ENCODE measurements around the gene FHIT. TPM values are rescaled to one million over a fixed set of nuclear protein-coding genes. Genes with fewer than 3 reads are reported as not detected.

FHIT gene
- total and polyA plus RNA-seq, 2 experiments from 2014 or later: 9.7 to 16.2 TPM

- no peaks in the 10 kb centered on the region for H3K4me1 ChIP-seq (ENCODE audit: insufficient read depth)
- no peaks in the 10 kb centered on the region for H3K79me2 ChIP-seq
- H4K20me1 ChIP-seq (ENCODE audit: insufficient read depth, poor library complexity, severe bottlenecking): no peaks in the 10 kb centered on the region
- no peaks in the 10 kb centered on the region for H3K36me3 ChIP-seq (replicated peaks; ENCODE audit: insufficient read depth, low read depth)
- H3K9me3 ChIP-seq (ENCODE audit: low read depth): no peaks in the 10 kb centered on the region
- no peak for TF ChIP-seq EZH2 (IDR thresholded peaks at IDR 0.05; ENCODE audit: borderline replicate concordance)
- no peak for TF ChIP-seq CTCF (IDR thresholded peaks at IDR 0.05; ENCODE audit: poor library complexity)
- no peak for TF ChIP-seq EZH2phosphoT487 (IDR thresholded peaks at IDR 0.05; ENCODE audit: low read depth, severe bottlenecking, unreplicated experiment)
- DNase-seq (ENCODE audit: low spot score): no peak
- 58% methylated on average over 10 of the region's 10 CpGs for WGBS (ENCODE audit: low lambda C conversion rate, missing lambda C conversion rate)
- H3K4me3 ChIP-seq: no peak overlapping the region
- H3K9me2 ChIP-seq (replicated peaks; ENCODE audit: insufficient read depth): no peaks in the 10 kb centered on the region
- H2AFZ ChIP-seq: no peak overlapping the region
- no peak overlapping the region for H3K27ac ChIP-seq
- no peak overlapping the region for H3K4me2 ChIP-seq
- H3K27me3 ChIP-seq: no peaks in the 10 kb centered on the region
These were observed 677.0 kb downstream of the FHIT start for GRCh38 chr3:60574046-60574769.

- H3K27ac ChIP-seq: no peak overlapping the region
- TF ChIP-seq EZH2 (IDR thresholded peaks at IDR 0.05; ENCODE audit: borderline replicate concordance): no peak
- TF ChIP-seq EZH2phosphoT487 (IDR thresholded peaks at IDR 0.05; ENCODE audit: low read depth, severe bottlenecking, unreplicated experiment): no peak
- no peak for TF ChIP-seq CTCF (IDR thresholded peaks at IDR 0.05; ENCODE audit: poor library complexity)
- H2AFZ ChIP-seq: no peak overlapping the region
- H3K27me3 ChIP-seq: no peaks in the 10 kb centered on the region
- H4K20me1 ChIP-seq (ENCODE audit: insufficient read depth, poor library complexity, severe bottlenecking): no peaks in the 10 kb centered on the region
- H3K9me3 ChIP-seq (ENCODE audit: low read depth): no peaks in the 10 kb centered on the region
- no peak overlapping the region for H3K4me2 ChIP-seq
- no peaks in the 10 kb centered on the region for H3K9me2 ChIP-seq (replicated peaks; ENCODE audit: insufficient read depth)
- no peak for DNase-seq (ENCODE audit: low spot score)
- H3K79me2 ChIP-seq: no peaks in the 10 kb centered on the region
- H3K36me3 ChIP-seq (replicated peaks; ENCODE audit: insufficient read depth, low read depth): no peaks in the 10 kb centered on the region
- H3K4me1 ChIP-seq (ENCODE audit: insufficient read depth): no peaks in the 10 kb centered on the region
- no peak overlapping the region for H3K4me3 ChIP-seq
- 91% methylated on average over 9 of the region's 9 CpGs for WGBS (ENCODE audit: low lambda C conversion rate, missing lambda C conversion rate)
These were observed 677.8 kb downstream of the FHIT start for GRCh38 chr3:60573494-60573893.

- Histone ChIP-seq H3K9me2 (replicated peaks; ENCODE audit: insufficient read depth) (no peaks in the 10 kb centered on the region), H3K27me3 (no peaks in the 10 kb centered on the region), H3K27ac (no peak overlapping the region), H3K4me1 (ENCODE audit: insufficient read depth) (no peaks in the 10 kb centered on the region), H3K4me3 (no peak overlapping the region), H3K4me2 (no peak overlapping the region), H3K36me3 (replicated peaks; ENCODE audit: insufficient read depth, low read depth) (no peaks in the 10 kb centered on the region), H4K20me1 (ENCODE audit: insufficient read depth, poor library complexity, severe bottlenecking) (no peaks in the 10 kb centered on the region), H3K79me2 (no peaks in the 10 kb centered on the region), H2AFZ (no peak overlapping the region), H3K9me3 (ENCODE audit: low read depth) (no peaks in the 10 kb centered on the region)
- no peak for TF ChIP-seq EZH2 (IDR thresholded peaks at IDR 0.05; ENCODE audit: borderline replicate concordance)
- no peak for TF ChIP-seq EZH2phosphoT487 (IDR thresholded peaks at IDR 0.05; ENCODE audit: low read depth, severe bottlenecking, unreplicated experiment)
- TF ChIP-seq CTCF (IDR thresholded peaks at IDR 0.05; ENCODE audit: poor library complexity): no peak
- DNase-seq (ENCODE audit: low spot score): no peak
- WGBS (ENCODE audit: low lambda C conversion rate, missing lambda C conversion rate): 87% methylated on average over 2 of the region's 2 CpGs
These were observed 679.7 kb downstream of the FHIT start for GRCh38 chr3:60571511-60571910.

Data from hepatocyte (in vitro differentiated cells).